SKM-1 treated with dmso at 0.1 percent for 144 hours (cell line): ENCODE results near the gene SEMA3F.

ENCODE experiments used
- DNase-seq: peaks from one replicate; lab custom pipeline; 2025; ENCODE audit not compliant: unreplicated experiment; lab: John Stamatoyannopoulos, UW

The SEMA3F gene

DNA sequence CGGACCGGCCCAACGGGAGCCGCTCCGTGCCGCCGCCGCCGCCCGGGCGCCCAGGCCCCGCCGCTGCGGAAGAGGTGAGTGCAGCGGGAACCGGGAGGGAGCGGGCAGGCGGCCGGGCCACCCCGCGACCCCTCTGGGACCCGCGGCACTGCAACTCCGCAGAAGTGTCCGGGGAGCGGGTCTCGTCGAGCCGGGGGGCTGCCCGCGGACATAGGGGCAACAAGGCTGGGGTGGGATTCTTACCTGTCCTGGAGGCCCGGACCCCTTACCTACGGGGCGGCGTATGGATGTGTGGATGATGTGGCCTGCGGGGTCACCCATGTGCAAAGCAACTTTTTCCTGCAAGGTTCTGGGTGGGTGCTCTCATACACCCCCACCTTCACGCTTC lies 361 bp downstream of the SEMA3F start:
- no peak for DNase-seq

DNA sequence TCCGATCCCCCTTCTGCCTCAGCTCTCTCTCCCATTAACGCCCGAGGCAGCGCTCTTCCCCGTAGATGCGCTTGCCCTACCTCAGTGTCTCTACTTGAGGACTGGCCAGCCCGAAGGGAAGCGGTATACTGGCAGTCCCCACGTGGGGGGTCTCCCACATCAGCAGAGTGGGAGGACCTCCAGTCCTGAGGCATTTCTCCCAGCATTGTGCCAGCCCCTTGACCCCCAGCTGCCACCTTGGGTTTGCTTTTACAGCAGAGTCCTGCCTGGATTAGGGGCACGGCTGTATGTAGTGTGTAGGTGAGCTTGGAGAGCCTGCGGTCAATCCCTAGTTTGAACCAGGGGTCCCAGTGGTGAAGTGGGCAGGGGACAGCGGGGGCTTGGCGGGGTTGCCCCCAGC lies 767 bp downstream of the SEMA3F start:
- DNase-seq, result no peak

DNA sequence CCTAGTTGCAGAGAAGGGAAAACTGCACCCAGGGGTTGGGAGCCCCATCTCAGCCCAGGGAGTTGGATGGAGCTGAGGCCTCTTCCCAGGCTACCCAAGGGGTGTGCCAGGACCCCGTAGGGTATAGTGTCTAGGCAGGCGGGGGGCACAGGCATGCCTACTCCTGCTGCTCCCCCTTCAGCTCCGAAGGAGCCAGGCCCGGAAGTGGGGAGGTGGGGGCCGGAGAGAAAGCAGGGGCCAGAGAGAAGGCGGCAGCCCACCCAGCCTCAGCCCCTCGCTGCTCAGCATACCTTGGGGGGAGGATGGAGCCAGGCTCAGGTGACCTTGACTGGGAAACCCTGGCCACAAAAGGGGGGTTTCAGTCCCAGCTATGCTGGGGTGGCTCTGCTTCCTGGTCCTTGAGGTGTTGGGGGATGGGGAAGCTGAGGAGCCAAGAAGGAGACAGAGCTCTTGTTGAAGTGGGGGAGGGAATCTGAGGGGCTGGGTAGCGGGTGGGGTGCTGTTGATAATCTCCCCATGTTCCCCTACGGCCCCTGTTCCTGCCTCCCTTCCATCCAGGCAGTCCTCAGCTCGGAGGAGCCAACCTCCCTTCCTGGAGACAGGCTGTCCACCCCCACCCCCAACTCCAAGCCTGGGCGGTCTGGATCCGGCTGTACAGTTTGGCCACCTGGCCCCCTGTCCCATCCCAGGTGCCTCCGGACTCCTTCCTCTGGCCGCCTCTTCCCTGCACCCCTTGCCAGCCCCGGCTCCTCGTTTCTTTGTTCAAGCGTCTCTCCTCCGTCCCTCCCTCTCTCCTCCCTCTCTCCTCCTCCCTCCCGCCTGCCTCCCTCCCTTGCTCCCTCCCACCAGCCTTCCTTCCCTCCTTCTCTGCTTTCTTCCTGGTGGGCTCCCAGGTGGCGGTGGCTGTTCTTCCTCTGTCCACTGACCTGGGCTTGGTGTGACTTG lies 1.7 kb downstream of the SEMA3F start:
- DNase-seq, result no peak

DNA sequence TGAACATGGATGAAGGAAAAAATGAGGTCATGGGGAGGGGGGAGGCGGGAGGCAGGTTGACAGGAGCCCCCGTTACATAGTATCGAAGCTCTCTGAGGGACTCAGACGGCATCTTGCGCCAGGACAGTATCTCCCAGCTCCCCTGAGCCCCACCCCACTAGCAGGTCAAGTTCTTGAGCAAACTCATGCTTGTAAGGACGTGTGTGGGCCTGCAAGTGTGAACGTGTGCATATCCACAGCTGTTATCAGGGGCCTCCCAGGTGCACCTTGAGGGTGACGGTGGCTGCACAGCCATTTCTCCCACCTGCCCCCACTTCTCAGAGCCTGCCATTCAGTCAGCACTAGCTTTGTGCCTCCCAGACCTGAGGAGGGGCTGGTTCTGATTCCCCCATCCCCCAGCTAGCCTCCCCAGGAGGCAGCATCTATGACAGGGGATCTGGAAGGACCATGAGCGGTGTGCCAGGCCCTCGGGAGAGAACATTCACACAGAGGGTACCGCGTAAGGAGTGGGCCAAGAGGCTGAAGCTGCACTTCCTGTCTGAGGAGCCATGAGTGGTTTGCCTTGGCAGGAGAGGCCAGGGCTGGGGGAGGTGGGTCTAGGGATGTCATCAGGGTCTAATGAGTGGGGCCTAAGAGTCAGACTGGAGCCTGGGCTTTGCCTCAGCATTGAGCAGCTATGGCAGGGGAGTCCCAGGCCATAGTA lies 2.9 kb downstream of the SEMA3F start:
- DNase-seq, result no peak

DNA sequence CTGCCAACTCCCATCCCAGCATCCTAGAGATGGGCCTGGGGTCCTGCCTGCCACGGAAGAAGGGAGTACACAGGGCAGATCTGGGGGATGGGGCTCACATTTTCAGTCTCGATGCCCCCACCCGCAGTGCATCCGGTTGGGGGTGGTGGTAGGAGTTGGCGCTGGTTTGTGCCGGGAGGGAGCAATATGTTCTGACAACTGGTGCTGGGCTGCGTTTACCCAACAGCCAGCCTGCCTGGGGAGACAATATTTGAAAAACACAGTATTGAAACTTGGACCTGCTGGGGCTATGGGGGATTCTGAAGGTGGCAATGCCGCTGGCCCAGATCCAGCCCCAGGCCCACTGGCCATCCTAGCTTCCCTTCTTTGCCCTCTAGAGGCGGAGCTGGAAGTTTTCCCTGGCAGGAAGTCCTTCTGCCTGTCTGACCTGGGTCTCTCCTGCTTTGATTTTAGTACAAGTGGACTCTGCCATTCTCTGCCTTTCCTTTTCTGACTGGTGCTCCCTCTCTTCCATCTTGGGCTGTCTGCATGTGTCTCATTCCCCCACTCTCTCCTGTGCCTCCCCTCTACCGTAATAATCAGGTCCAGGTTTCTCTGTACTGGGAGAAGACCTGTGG lies 3.5 kb downstream of the SEMA3F start:
- no peak for DNase-seq

DNA sequence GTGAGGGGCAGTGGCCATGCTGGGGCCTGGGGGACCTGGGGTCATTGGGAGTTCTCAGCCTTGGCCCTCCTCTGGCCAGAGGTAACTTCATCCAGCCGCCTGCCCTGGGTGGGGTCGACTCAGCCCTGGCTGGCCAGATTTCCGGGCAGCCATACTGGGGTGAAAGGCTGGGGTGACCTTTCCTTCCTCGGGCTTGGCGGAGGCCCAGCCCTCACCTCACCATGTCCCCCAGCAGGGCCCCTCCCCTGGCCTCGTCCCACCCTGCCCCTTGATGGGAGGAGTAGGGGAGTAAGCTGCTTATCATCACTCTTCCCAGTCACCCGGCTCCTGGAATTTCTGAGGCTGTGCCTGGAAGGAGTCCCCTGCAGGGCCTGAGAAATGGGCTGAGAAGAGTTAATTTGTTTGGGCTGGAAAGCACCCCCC lies 5.4 kb downstream of the SEMA3F start:
- DNase-seq, result no peak

DNA sequence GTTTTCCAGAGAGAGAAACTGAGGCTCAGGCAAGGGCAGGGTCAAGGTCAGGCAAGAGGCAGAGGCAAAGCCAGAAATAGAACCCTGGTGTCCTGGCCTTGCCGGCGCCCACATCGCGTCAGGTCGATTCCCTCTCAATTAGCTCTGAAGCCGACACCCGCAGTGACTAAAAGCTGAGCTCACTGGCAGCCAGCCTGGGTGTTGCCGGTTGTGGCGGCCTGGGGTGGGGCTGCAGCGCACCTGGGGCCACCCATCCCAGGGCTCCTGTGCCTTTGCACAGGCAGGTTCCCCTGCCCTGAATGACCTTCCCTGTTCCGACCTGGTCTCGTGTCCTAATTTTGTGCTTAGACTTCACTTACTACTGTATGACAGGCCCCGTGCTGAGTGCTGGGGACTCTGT lies 6.2 kb downstream of the SEMA3F start:
- no peak for DNase-seq

- DNase-seq, result no peak
These were observed 7.1 kb downstream of the SEMA3F start for GRCh38 chr3:50162034-50162883.

DNA sequence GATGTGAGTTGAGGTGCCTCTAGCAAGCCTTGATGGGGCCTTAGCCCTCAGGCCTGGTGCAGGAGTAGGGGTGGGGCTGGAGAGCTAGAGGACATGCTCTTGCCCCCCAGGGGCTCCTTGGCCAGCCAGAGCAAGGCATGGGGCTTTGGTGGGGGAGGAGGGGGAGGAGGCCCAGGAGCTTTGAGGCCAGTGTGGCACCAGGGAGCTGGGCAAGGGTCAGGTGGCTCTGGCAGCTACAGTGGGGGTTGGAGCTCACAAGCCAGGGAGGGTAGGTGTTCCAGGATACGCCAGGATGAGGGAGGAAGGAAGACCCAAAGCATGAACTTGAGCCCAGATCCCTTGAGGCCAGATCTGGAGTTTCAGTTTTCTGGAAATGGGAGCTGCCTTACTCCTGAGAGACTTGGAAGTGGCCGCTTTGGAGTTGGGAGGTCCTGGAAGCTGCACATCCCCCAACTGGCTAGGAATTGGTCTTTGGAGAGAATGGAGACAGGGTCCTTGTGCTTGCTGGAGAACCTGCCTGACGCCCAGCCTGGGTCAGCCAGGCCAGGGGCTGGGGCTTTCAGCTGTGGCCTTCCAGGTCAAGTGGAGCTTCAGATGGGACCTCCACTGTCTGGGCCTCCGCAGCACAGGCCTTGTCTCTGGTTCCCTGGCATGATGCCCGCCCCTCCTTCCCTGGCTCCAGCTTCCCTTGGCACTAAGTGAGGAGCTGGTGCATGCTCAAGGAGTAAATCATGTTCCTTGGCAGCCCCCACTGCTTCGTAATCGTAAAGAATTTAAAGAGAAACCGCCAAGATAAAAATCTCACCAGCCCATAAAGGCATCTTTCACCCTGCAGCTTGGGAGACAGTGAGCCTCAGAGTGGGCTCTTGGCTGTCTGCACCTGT lies 8.7 kb downstream of the SEMA3F start:
- DNase-seq, result no peak

DNA sequence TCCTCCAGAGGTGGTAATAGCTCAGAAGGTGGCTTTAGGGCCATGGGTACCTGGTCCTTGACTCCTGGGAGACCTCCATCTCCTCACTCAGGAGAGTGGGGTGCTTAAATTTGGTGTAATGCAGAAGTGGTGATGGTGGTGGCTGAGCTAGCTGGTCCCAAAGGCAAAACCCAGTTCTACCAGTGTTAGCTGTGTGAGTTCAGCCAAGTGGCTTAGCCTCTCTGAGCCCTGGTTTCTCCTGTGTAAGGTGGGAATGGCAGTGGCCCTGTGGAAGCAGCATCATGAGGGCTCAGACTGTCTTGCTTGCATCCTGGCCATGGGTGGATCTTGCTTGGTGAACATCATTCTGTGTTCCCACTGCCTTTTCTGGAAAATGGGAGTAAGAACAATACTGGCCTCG lies 9.4 kb downstream of the SEMA3F start:
- no peak for DNase-seq

GRCh38 chr3:50164984-50165909 lies 10.1 kb downstream of the SEMA3F start:
- no peak for DNase-seq

DNA sequence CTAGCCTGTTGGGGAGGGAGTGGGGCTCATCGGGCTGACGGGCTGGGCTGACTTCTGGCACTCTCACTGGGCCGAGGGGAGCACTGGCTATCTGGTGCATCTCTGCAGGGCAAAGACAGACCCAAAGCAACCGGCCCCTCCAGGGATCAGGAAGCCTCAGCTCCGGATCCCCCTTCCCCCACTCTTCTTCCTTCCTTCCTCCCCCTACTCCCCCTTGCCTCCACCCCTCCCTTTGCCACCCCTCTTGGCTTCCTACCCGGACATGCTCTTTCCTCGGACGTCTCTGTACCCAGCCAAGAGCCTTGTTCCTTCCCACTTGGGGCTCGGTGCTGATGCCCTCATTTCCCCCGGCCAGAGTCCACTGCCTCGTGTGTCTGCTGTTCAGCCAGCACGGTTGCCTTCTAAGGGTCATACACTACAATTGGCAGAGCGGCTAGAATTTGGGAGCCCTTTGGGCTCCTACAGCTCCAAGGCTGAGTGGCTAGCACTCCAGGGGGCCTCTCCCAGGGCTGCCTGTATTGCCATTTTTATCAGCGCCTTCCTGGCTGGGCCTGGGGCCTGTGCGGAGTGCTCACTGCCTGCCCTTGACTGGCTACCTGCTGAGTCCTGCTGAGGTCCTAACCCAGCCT lies 10.9 kb downstream of the SEMA3F start:
- no peak for DNase-seq

DNA sequence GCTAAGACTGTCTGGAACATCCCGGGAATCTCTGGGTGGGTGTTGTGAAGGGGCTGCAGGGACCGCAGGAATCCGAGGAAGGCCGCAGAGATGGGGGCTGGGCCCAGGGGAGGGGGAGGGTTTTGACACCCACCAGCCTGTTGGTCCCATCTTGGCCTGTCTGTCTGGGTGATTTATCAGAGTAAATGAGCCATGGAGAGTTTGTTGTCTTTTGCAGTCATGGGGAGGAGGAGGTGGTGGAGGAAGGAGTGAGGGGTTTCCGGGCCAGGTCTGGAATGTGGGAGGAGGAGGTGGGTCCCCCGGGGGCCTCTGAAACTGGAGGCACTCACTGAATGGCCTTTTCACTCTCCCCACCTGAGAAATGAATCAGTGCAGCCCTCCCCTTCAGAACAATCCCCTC lies 11.5 kb downstream of the SEMA3F start:
- DNase-seq, result no peak

GRCh38 chr3:50167069-50167840 lies 12.1 kb downstream of the SEMA3F start:
- no peak for DNase-seq

DNA sequence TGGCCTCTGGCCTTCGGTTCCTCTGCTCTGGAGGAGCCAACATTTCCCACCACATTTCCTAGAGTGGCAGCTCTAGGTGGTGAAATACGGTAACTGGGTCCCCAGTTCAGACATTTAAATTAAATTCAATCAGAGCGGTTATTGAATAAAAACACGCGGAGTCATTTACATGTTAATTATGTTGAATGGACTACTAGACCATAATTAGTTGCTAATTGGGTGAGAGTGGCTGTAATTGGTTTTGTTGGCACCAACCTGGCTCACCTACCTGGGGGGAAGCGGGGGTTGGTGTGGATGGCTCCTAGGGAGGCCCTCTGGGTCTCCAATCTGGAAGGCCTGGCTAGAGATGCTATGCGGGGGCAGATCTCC lies 12.7 kb downstream of the SEMA3F start:
- no peak for DNase-seq

DNA sequence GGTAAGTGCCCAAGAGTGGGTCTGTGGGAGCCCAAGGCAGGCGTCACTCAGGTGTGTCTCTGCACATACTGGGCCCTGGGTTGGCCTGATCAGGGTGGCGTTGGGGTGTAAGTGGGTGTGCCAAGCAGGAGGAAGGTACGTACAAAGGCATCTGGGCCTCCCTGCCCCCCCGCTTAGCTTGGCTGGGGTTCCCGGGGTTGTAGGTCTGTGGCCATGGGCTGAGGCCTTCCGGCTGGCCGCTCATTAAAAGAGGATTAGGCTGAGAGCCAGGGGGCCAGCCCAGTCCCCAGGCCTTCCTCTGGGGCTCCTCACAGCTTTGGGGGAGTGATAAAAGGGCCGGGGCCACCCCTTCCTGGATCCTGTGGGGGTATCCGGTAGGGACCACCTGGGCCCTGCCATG lies 13.3 kb downstream of the SEMA3F start:
- DNase-seq, result no peak

GRCh38 chr3:50168791-50169190 lies 13.7 kb downstream of the SEMA3F start:
- no peak for DNase-seq
